Occipital lobe (tissue), 2 donors: ENCODE measurements around the gene AKAP5. TPM values are rescaled to one million over a fixed set of nuclear protein-coding genes. Genes with fewer than 3 reads are reported as not detected.

ENCODE experiments used
- DNase-seq: peaks from one replicate; lab custom pipeline; 2025; lab: John Stamatoyannopoulos, UW
- total RNA-seq: library from RNA; depleted of rRNA; stranded (reverse); fragments of >200 nt; gene quantifications from one replicate; pipeline ENCODE4 v1.2.3, GENCODE V29; 2014

AKAP5 gene
- 31.7 TPM for total RNA-seq

- DNase-seq: peak; percentile 67
These were observed at the start of gene AKAP5 for GRCh38 chr14:64465191-64465822. Gene AKAP5, plus strand, starts transcription at chr14:64465499. Its CDS starts 2,896 bp downstream, at chr14:64468395.

- no peak for DNase-seq
These were observed 48.9 kb upstream of the AKAP5 start for GRCh38 chr14:64416348-64416932.

GRCh38 chr14:64417055-64417770, 48.1 kb upstream of the AKAP5 start:
- no peak for DNase-seq

- no peak for DNase-seq
These were observed 47.6 kb upstream of the AKAP5 start for GRCh38 chr14:64417771-64418125.

GRCh38 chr14:64419003-64419402, 46.3 kb upstream of the AKAP5 start:
- DNase-seq: no peak

- peak; percentile 4 for DNase-seq
These were observed 44.1 kb upstream of the AKAP5 start for GRCh38 chr14:64421166-64421565.

- no peak for DNase-seq
These were observed 43.3 kb upstream of the AKAP5 start for GRCh38 chr14:64422005-64422404.

- DNase-seq: no peak
These were observed 42.5 kb upstream of the AKAP5 start for GRCh38 chr14:64422756-64423155.

GRCh38 chr14:64423987-64424386, 41.3 kb upstream of the AKAP5 start:
- peak; percentile 48 for DNase-seq

GRCh38 chr14:64434528-64434927, 30.8 kb upstream of the AKAP5 start:
- no peak for DNase-seq

- peak; percentile 4 for DNase-seq
These were observed 27.0 kb upstream of the AKAP5 start for GRCh38 chr14:64438181-64438841.

GRCh38 chr14:64439141-64439540, 26.2 kb upstream of the AKAP5 start:
- DNase-seq: no peak

GRCh38 chr14:64440494-64440893, 24.8 kb upstream of the AKAP5 start:
- DNase-seq: no peak

- DNase-seq: no peak
These were observed 22.9 kb upstream of the AKAP5 start for GRCh38 chr14:64442300-64442988.

- no peak for DNase-seq
These were observed 21.2 kb upstream of the AKAP5 start for GRCh38 chr14:64444140-64444539.

- DNase-seq: peak; percentile 12
These were observed 20.1 kb upstream of the AKAP5 start for GRCh38 chr14:64444984-64445845.

GRCh38 chr14:64447876-64448670, 17.2 kb upstream of the AKAP5 start:
- DNase-seq: no peak

- no peak for DNase-seq
These were observed 15.0 kb upstream of the AKAP5 start for GRCh38 chr14:64450255-64450654.

- DNase-seq: no peak
These were observed 10.6 kb upstream of the AKAP5 start for GRCh38 chr14:64454671-64455070.
